C4-2B (cell line): ENCODE measurements around the gene CBX2.
A peak's percentile ranks its signal among the peaks of the same experiment; 100 is the strongest.

ENCODE experiments used
- H3K27ac ChIP-seq: fragments of 450-650 bp; 2 replicates; pipeline ENCODE4 v1.5.1; 2017
- CTCF ChIP-seq: fragments of 450-650 bp; conservative IDR thresholded peaks from 2 replicates; pipeline ENCODE4 v1.5.1; 2017; ENCODE audit warnings: mild to moderate bottlenecking
- ZFX ChIP-seq: fragments of 450-650 bp; IDR thresholded peaks from 2 replicates; pipeline ENCODE4 v1.6.1; 2017

The CBX2 gene

DNA sequence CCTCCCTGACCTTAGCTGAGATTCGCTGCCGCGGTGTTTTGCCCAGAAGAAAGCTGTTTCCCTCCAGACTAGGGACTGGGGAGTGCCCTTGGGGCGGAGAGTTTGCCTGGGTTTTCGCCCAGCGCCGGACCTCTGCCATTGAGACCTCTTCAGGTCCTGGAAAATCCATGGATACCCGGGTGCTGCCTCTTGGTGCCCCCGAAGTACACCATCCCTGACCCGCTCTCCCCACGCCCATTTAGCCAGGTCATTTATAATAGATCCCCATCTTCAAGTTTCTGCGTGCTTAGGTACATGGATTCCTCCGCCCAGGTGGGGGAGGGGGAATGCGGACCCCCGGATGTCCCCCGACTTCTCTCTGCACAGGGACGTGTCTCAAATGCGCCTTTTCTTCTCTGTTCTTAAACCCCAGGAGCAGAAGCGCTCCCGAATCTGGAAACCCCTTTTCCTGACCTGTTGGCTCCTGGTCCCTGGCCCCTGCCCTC is 34.0 kb downstream of the CBX2 start:
- no peak for TF ChIP-seq CTCF
- no peak for TF ChIP-seq ZFX

GRCh38 chr17:79812353-79813258 is 34.7 kb downstream of the CBX2 start:
- peak overlapping the region; percentile 97 for H3K27ac ChIP-seq
- TF ChIP-seq CTCF (no peak), ZFX (no peak)

More for the DNA sequence above, 34.0 kb downstream of the CBX2 start:
- peak overlapping the region; percentile 49; the same call in 1 of the 2 replicates for H3K27ac ChIP-seq

GRCh38 chr17:79813297-79814126 is 35.6 kb downstream of the CBX2 start:
- H3K27ac ChIP-seq: peak overlapping the region; percentile 97

DNA sequence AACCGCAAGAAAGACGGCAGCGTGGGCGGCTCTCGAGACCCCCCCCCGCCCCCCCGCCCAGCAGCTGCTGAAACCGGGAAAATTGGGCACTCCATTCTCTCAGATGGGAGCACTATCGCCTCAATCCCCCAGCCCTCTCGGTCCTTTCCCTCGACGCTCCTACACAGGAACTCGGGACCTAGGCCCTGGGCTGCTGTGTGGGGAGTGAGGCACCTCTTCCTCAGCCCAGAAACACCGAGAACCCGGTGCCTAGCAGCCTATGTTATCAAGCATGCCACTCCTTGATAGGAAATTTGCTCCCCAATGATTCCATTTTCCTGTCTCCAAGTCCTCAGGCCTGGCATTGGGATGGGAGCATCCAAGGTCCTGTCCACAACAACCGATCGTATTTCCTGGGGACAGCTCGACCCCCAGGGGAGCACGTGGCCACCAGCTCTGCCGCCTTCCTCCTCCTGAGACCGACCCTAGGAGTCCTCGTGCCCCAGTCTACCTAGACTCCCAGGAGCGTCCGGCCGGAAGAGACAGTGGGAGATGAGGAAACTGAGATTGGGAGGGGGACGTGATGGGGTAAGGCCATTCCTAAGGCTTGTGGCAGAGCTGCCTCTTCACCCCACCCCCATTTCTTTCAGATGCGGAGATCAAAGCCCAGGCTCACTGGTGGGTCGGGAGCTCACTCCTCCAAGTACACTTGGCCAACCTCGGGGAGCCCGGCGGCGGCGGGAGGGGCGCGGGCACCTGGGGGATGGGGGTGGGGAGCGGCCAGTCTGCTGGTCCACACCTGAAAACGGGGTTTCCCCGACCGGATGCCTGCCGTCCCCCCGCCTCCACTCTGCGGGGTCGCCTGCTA is 36.4 kb downstream of the CBX2 start:
- peak overlapping the region; percentile 97 for H3K27ac ChIP-seq
- TF ChIP-seq ZFX (no peak), CTCF (no peak)

More at GRCh38 chr17:79813297-79814126, 35.6 kb downstream of the CBX2 start:
- TF ChIP-seq ZFX (no peak), CTCF (no peak)

DNA sequence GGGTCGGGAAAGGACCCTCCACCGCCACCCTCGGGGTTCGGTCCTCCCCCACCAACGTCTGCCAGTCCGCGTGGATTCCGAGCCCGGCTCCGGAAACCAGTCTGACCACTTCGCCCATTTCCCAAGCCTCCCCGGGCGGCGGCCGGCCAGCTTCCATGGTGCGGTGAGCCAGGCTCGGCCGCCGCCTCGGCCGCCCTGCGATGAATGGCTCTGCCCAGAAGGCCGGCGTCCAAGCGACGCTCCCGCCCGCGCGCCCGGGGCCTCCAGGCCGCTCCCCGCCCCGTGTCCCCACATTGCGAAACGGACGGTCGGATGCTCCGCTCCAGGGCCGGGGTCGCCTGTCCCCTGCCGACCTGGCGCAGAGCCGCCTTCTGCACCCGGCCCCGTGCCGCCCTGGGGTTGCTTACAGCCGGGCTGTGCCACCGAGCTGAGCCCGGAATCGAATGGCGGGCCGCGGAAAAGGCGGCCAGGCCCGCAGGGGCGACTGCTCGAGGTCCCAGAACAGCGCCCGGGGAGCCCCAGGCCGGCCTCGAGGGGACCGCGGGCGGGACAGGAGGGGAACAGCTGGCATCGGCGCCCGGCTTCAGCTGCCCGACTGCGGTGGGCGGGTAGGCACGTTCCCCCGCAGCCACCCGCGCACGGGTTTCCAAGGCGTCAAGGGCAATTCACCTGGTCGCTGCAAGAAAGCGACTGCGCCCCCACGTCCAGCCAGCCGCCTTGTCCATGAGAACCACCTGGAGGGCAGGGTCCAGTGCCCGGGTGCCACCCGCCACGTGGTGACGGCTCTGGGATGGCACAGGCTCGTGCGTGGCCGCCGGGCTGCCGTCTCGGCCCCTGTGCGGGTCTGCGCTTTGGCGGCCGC is 37.3 kb downstream of the CBX2 start:
- TF ChIP-seq ZFX (peak; percentile 76; the same call in 1 of the 2 replicates), CTCF (no peak)
- peak overlapping the region; percentile 97 for H3K27ac ChIP-seq

DNA sequence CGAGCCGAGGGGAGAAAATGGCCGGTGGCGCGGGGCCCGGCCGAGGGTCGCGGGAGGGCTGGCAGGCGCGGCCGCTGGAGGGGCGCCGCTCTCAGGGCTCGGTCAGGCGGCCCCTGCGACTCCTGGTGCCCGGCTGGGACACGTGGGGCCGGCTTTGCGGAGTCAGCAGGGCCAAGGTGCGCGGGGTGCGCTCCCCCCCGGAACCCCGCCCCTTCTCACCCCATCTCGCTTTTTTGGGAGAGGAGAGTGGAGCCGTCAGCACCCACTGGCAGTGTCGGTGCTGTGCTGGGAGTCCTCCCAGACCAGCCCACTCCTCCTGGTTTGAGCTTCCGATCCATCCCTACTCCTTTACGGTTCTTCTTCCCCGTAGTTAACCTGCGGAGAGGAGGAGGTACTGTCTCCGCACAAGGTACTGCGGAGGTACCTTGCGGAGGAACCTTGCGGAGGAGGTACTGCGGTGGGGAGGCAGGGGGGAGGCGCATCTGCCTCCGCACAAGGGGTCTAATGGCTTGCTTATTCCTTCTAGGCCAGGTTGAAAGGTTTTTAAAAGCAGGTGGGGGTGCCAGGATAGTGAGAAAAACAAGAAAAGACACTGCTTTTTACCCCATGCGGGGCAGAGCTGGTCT is 38.0 kb downstream of the CBX2 start:
- peak overlapping the region; percentile 97 for H3K27ac ChIP-seq
- TF ChIP-seq ZFX (no peak), CTCF (no peak)
